ENCODE results near the gene APBA2.

Gene APBA2

DNA sequence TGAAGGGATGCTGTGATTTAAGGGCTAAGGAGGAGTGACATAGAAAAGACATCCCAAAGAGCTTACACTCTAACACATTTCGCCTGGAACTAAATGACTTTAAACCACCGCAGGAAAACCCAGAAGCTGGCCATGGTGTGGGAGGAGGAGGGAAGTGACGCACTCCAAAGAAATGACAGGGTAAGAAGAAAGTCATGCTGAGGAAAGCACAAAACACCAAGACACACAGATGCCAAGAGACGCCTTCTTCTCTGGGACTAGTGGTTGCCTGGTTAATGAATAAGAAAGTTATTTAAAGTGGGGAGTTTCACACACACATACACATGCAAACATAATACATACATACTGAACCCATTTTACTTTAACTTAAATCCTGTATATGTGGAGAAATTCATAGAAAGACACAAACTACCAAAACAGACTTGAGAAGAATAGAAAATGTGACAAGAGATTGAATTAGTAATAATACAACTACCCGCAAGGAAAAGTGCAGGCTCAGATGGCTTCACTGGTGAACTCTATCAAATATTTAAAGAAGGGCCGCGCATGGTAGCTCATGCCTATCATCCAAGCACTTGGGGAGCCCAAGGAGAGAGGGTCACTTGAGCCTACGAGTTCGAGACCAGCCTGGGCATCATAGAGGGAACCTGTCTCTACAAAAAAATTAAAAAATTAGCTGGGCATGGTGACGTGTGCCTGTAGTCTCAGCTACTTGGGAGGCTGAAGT lies 258.3 kb downstream of the APBA2 start:
- Histone ChIP-seq H3K9me3 (ENCODE audit: severe bottlenecking) (no peaks in the 10 kb centered on the region), H3K4me1 (ENCODE audit: insufficient read depth, poor library complexity, severe bottlenecking) (peaks cover 8% of the 10 kb centered on the region), H3K36me3 (ENCODE audit: low read depth) (no peaks in the 10 kb centered on the region), H3K27ac (ENCODE audit: poor library complexity, severe bottlenecking) (no peak overlapping the region), H3K27me3 (ENCODE audit: insufficient read depth, poor library complexity, severe bottlenecking) (peaks cover 5% of the 10 kb centered on the region), H3K4me3 (ENCODE audit: severe bottlenecking) (no peak overlapping the region)
- no peak for ATAC-seq (ENCODE audit: low read depth)
- no peak for DNase-seq (ENCODE audit: low spot score)
- TF ChIP-seq, protein P1, sequence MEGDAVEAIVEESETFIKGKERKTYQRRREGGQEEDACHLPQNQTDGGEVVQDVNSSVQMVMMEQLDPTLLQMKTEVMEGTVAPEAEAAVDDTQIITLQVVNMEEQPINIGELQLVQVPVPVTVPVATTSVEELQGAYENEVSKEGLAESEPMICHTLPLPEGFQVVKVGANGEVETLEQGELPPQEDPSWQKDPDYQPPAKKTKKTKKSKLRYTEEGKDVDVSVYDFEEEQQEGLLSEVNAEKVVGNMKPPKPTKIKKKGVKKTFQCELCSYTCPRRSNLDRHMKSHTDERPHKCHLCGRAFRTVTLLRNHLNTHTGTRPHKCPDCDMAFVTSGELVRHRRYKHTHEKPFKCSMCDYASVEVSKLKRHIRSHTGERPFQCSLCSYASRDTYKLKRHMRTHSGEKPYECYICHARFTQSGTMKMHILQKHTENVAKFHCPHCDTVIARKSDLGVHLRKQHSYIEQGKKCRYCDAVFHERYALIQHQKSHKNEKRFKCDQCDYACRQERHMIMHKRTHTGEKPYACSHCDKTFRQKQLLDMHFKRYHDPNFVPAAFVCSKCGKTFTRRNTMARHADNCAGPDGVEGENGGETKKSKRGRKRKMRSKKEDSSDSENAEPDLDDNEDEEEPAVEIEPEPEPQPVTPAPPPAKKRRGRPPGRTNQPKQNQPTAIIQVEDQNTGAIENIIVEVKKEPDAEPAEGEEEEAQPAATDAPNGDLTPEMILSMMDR (IDR thresholded peaks at IDR 0.05; ENCODE audit: poor library complexity, severe bottlenecking), result no peak

DNA sequence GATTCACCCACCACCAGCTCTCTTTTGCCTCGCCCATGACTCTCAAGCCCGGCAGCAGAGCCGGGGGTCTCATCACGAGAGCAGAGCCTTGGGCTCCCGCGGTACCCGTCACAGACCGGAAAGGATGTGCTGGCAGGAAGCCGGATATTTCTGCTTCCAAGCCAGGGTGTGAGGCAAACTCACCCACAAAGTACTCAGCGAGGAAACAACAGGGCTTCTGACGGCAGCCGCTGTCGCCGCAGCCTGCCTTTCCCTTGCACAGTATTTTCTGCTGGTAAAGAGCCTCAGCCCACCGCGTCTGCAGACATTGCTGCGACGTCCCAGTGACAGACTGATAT lies 263.9 kb downstream of the APBA2 start:
- no peak for ATAC-seq (ENCODE audit: low read depth)
- no peak overlapping the region for H3K27ac ChIP-seq (ENCODE audit: poor library complexity, severe bottlenecking)
- no peak for DNase-seq (ENCODE audit: low spot score)
- no peak overlapping the region for H3K4me3 ChIP-seq (ENCODE audit: severe bottlenecking)
- H3K9me3 ChIP-seq (ENCODE audit: severe bottlenecking), result no peaks in the 10 kb centered on the region
- TF ChIP-seq, protein P1 (IDR thresholded peaks at IDR 0.05; ENCODE audit: poor library complexity, severe bottlenecking), result no peak
- no peaks in the 10 kb centered on the region for H3K36me3 ChIP-seq (ENCODE audit: low read depth)
- no peaks in the 10 kb centered on the region for H3K4me1 ChIP-seq (ENCODE audit: insufficient read depth, poor library complexity, severe bottlenecking)
- peaks cover 8% of the 10 kb centered on the region for H3K27me3 ChIP-seq (ENCODE audit: insufficient read depth, poor library complexity, severe bottlenecking)

DNA sequence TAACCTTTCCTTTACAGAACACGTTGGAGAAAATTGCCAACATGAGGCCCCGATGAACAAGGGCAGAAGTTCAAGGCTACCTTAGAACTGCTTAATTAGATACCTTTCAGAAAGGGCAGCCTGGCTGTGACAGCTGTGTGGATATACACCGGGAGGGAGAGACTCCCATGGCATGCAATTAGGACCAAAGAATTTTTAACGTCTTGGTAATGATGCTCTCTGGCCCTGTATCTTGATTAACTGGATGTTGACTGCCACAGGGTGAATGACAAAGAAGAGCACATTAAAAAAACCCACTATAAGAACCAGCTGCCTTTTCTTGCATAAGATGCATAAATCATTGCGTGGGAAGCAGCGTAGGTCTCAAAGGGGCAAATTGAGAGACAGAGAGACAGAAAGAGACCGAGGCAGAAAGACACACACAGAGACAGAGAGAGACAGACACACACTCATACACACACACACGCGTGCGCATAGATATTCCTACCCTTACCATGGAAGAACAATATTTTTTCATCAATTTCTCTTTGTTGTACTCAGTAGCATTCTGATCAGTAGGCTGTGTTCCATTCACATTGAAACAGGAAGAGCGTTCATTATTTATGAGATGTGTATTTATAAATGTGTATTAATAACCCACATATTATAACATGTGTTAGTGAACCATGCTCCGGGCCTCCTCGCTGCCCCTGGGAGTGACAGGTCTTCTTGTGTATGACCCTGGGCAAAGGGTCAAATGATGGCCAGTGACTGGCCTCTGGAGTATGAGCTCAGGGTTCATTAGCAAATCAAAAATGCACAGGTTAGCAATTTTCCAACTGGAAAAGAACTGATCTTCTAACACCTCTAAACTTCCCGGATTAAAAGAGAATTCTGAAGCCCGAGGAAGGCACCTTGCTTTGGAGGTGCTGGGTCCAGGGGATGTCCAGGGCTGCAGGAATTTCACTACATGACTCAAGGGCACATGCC lies 265.0 kb downstream of the APBA2 start:
- no peaks in the 10 kb centered on the region for H3K9me3 ChIP-seq (ENCODE audit: severe bottlenecking)
- H3K36me3 ChIP-seq (ENCODE audit: low read depth), result no peaks in the 10 kb centered on the region
- TF ChIP-seq, protein P1 (IDR thresholded peaks at IDR 0.05; ENCODE audit: poor library complexity, severe bottlenecking), result no peak
- DNase-seq (ENCODE audit: low spot score), result no peak
- H3K27ac ChIP-seq (ENCODE audit: poor library complexity, severe bottlenecking), result no peak overlapping the region
- peaks cover 6% of the 10 kb centered on the region for H3K27me3 ChIP-seq (ENCODE audit: insufficient read depth, poor library complexity, severe bottlenecking)
- no peak for ATAC-seq (ENCODE audit: low read depth)
- no peak overlapping the region for H3K4me3 ChIP-seq (ENCODE audit: severe bottlenecking)
- H3K4me1 ChIP-seq (ENCODE audit: insufficient read depth, poor library complexity, severe bottlenecking), result no peaks in the 10 kb centered on the region

DNA sequence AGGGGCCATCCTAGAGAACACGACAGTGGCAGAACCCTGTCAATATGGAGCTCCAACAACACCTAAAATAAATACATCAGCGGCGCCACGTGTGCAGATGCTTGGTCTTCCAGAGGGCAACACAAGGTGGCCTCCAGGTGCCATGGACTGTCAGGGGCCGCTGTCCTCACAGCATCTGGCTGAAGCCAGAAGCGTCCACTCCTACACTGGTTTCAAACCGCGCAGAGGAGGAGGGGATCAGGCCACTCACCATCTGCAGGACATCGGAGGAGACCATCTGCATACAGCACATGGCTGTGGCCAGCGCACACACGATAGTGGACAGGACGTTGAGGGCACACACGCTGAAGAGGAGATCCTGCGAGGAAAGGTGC lies 265.7 kb downstream of the APBA2 start:
- Histone ChIP-seq H3K4me3 (ENCODE audit: severe bottlenecking) (no peak overlapping the region), H3K27me3 (ENCODE audit: insufficient read depth, poor library complexity, severe bottlenecking) (peaks cover 3% of the 10 kb centered on the region), H3K36me3 (ENCODE audit: low read depth) (no peaks in the 10 kb centered on the region), H3K27ac (ENCODE audit: poor library complexity, severe bottlenecking) (no peak overlapping the region), H3K9me3 (ENCODE audit: severe bottlenecking) (no peaks in the 10 kb centered on the region), H3K4me1 (ENCODE audit: insufficient read depth, poor library complexity, severe bottlenecking) (no peaks in the 10 kb centered on the region)
- ATAC-seq (ENCODE audit: low read depth) (no peak), DNase-seq (ENCODE audit: low spot score) (no peak)
- TF ChIP-seq, protein P1 (IDR thresholded peaks at IDR 0.05; ENCODE audit: poor library complexity, severe bottlenecking), result no peak
